GM18861 (cell line): ENCODE measurements around the gene RAB17.
"Not testable (repeated sequence)": the region's sequence is repeated elsewhere in the genome, so short reads cannot be mapped to it uniquely, and the experiment has no call there.

Source experiments
- ATAC-seq: cut with Tn5 transposase; IDR thresholded peaks from one replicate; pipeline ENCODE4 v1.9.1; 2021; ENCODE audit not compliant: unreplicated experiment

The RAB17 gene

DNA sequence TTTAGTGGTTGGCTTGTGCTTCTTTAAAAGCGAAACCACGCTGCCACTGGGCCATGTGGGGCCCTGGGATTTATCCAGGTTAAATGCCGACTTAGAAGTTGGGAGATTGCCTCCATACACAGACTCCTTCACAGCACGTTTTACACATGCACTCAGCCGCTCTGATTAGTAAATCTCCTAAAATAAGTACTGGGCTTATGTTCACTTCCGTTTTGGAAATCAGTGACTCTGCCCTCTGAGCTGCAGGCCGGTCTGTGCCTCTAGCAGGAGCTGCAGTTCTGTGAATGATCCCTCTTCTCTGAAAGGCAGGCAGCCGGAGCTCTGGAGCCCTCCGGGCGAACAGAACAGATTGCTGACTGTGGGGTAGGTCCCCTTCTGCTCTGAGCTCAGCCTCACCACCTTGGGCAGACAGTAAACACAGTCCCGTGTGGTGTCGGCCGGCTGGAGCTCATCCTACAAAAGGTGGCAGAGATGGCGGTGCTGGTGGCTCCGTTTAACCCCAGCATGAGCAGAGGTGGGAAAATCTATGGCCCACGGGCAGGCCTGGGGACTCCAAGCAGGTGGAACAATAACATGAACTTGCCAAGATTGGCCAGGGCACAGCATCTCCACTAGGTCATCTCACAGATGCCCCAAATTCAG, 9.8 kb upstream of the RAB17 start:
- ATAC-seq = no peak

DNA sequence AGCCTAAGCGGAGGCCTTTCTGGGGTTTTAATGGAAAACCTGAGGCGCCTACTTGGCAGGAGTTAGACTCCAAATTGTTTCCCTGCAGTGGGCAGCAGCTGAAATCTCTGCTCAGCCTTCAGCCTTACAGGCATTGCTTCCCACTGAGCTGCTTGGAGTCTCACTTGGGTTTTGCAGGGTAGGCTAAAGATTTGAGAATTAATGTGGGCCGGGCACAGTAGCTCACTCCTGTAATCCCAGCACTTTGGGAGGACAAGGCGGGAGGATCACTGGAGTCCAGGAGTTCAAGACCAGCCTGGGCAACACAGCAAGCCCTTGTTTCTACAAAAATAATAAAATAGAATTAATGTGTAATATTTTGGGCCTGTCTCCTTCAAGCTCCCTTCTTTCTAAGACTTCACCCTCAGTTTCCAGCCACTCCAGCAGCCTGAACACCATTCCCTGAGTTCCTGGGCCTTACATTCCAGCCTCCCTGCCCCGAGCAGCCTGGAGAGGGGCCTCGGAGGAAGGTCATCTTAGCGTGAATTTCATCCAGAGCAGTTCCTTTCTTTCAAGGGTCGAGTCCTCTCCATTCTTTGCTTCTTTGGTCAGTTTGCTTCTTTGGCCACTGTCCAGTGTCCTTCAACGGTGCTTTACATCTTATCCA, 9.1 kb upstream of the RAB17 start:
- no peak for ATAC-seq

DNA sequence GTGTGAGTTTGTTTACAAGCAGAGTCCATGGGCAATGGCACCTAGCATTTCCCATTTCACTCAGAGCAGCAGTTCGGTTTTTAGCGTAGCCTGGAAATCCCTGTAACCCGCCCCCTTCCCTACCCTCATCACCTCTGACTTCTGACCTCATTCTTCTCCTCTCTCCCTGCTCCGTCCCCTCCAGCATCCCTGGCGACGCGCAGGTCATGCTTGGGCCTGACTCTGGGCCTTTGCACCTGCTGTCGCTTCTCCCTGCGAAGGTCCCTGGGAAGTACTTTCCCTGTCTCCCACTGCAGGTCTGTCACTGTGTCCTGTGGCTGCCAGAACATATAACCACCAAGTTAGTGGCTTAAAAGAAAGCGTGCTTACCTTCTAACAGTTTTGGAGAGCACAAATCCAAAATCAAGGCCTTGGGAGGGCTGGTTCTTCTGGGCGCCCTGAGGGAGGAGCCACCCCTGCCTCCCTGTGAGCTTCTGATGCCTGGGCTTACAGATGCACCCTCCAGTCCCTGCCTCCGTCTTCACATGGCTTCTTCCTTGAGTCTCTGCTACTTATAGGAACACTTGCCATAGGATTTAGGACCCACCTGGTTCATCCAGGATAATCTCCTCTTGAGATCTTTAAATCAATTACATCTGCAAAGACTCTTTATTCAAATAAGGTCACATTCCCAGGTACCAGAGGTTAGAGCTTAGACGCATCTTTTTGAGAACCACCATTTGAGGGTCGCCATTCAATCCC, 8.1 kb upstream of the RAB17 start:
- no peak for ATAC-seq

GRCh38 chr2:237597196-237598145, 6.9 kb upstream of the RAB17 start:
- ATAC-seq = no peak

GRCh38 chr2:237596520-237597195, 6.1 kb upstream of the RAB17 start:
- ATAC-seq = no peak

- not testable (repeated sequence) for ATAC-seq
Measured at GRCh38 chr2:237595829-237596519, 5.4 kb upstream of the RAB17 start.

- no peak for ATAC-seq
Measured at GRCh38 chr2:237594514-237594871, 4.0 kb upstream of the RAB17 start.

DNA sequence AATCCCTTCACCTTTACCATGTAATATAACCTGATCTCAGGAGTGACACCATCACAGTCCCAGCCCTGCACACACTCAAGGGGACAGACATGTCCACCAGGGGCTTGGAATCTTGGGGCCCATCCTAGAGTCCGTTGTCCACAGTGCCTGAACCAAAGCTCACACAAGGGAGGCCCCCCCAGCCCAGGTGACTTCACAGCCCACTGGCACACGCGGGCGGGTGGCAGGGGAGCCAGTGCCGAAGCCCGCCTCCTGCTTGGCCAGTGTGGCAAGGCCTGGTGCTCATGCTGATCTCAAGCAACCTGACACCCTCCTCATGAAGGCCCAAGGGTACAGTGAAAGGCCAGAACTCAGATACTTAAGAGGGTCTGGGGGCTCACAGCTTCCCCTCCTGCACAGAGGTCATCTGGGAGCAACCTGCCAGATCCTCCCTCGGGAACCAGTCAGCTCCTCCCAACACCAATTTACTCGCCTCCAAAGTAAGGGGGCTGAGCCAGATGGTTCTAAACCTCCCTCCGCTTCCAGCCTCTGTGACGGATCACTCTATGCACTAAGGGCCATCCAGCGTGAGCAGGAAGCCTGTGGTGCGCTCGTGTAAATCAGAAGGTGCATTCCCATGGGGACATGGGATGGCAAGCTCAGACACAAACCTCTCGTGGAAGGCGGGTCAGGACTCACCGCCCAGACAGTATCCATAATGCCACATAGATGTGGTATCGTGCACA, 3.2 kb upstream of the RAB17 start:
- ATAC-seq = no peak

- no peak for ATAC-seq
Measured at GRCh38 chr2:237593036-237593435, 2.5 kb upstream of the RAB17 start.

- no peak for ATAC-seq
Measured at GRCh38 chr2:237592425-237592980, 2.0 kb upstream of the RAB17 start.

- ATAC-seq = no peak
Measured at GRCh38 chr2:237591141-237591881, 777 bp upstream of the RAB17 start.

DNA sequence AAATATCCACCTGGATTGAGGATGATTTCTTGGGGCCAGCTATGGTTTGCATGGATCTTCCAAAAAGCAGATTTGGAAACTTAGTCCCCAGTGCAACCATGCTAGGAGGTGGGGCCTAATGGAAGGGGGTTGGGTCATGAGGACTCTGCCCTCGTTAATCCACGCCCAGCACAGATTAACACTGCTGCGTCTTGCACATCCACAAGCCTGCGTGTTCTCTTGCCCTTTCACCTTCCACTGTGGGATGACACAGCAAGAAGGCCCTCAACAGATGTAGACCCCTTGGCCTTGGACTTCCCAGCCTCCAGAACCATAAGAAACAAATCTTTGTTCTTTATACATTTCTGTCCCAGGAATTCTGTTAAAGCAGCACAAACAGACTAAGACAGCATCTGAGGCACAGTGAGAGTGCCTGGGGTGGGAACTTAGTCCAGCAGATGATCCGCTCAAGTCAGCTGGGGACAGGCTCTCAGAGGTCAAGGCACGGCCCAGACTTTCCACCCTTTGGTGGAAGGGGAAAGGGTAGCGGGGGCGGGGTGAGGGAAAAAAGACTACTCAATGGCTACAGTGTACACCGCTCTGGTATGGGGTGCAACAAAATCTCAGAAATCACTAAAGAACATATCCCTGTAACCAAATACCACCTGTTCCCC, 2.4 kb downstream of the RAB17 start:
- ATAC-seq = no peak

GRCh38 chr2:237585590-237586221, 4.8 kb downstream of the RAB17 start:
- ATAC-seq = no peak

DNA sequence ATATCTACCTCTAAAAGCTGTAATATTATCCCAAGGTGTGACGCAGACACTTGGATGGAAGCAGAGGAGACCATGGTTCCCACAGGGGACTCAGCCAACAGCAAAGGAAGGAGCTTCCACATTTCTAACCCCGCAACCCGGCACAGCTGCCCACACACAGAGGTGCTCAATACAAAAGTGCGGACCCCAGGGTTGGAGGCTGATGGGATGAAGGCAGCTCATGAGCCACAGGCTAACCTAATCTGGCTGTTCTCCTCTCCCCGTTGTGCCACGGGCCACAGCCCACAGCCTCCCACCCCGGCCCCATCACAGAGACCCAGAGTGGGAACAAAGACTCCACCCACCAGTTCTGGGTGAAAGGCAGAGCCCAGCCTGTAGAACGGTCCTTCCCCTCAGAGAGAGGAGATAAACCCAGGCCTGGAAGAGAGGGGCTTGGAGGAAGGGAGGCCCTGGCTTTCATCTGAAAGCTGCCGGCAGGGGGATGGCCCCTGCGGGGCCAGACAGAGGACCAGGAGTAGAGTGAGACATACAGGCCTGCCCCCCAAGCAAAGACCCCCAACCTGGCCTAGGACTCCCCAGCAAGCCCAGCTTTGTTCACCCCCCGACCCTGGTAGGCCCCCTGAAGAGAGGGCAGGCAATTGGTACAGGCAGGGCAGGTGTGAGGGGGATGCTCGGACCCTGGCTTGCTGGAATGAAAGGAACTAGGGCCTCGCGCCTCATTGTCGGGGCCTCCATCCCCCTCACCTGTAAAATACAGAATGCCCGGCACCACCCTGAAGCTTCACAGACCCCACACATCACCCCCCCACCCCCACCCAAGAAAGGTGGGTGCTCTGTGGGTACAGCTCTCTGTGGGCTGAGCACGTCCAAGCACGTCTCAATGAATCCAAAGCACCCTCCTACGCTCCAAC, 6.9 kb downstream of the RAB17 start:
- ATAC-seq = no peak

DNA sequence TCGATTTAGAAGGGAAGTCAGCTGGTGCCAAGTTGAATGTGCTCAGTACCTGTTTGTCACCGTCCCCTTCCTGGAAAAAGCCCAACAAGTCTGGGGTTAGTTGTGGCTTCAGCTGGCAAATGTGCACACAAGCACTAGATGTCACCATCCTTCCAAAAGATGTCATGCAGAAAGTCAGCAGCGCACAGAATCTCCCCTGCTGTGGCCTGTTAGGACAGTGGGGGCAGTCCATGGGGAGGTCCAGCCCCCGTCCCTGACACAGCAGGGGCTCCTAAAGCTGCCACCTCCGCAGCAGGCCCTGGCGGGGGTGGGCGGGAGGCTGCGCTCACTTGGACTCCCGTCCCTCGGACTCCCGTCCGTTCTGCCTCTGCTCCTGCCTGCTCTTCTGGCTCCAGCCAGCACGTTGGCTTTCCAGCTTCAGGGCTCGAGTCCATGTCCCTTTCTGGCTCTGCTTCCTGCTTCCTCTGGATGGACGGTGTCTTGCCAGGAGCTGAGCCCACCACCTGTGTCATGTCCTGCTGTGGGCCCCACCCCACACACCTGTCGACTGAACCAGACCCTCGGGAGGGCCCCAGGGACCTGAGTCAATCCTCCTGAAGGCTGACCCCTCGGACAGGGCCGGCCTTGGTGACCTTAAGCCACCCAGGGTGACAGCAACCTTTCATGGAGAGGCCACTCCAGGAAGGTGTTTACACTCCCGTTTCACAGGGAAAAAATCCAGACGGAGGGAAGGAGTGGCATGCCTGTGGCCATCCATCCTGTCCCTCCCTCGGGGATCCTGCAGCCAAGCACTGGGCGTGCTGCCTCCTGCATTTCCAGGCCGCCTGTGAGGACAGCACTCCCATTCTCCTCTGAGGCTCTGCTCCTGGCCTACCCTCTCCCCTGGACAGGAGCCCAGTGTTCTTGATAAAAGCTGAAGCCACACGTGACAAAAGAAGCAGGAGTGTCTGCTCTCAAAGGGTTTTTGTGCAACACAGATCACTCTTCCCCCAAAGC, 8.5 kb downstream of the RAB17 start:
- ATAC-seq = peak; percentile 48
